Hepatocyte (in vitro differentiated cells): ENCODE results near the gene HS1BP3.

Source experiments
- CTCF ChIP-seq: fragments of 200-600 bp; sonication (generic); IDR thresholded peaks from 2 replicates; pipeline ENCODE4 v1.5.1; 2016; ENCODE audit warnings: antibody characterized with exemption, mild to moderate bottlenecking; ENCODE audit not compliant: poor library complexity
- EZH2 ChIP-seq: fragments of 200-600 bp; sonication (generic); IDR thresholded peaks from 2 replicates; pipeline ENCODE4 v1.6.1; 2016; ENCODE audit warnings: antibody characterized with exemption, mild to moderate bottlenecking, borderline replicate concordance
- EZH2phosphoT487 ChIP-seq: fragments of 200-600 bp; sonication (generic); IDR thresholded peaks from one replicate; pipeline ENCODE4 v1.6.1; 2018; ENCODE audit warnings: antibody characterized with exemption, mild to moderate bottlenecking, low read depth, moderate library complexity; ENCODE audit not compliant: unreplicated experiment, severe bottlenecking

GRCh38 chr2:20617081-20617575 is 33.8 kb downstream of the HS1BP3 start:
- TF ChIP-seq CTCF (no peak), EZH2 (no peak), EZH2phosphoT487 (no peak)
